ENCODE results near the gene ZNF804A. TPM values are rescaled to one million over a fixed set of nuclear protein-coding genes. Genes with fewer than 3 reads are reported as not detected.

The ZNF804A gene
- total and polyA plus RNA-seq, 2 of the 8 experiments (the other 6 are each of a cell fraction or from before 2014, with no cell fraction given) = 0.02 TPM; not detected in 1

DNA sequence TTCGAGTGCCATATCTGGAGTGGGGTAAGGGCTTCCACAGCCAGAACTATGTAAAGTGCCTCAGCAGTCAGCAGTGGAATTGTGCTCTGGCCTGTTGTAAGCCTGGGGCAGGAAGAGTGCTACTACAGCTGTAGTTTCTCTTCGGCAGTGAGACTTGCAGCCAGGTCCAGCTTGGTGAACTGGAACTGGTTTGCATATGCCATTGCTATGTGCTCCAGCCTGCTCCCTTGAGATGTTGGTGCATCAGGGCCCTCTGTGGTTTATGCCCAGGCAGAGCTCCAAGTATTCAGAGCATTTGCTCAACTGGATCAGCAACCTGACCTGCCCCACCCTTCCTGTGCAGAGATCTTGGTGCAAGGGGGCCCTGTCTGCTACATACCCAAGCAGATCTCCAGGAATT lies 47.8 kb downstream of the ZNF804A start (continued):
- TF ChIP-seq, protein P1, sequence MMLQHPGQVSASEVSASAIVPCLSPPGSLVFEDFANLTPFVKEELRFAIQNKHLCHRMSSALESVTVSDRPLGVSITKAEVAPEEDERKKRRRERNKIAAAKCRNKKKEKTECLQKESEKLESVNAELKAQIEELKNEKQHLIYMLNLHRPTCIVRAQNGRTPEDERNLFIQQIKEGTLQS (IDR thresholded peaks at IDR 0.05; ENCODE audit: insufficient read depth, low read depth, low read length) = no peak
- no peak for TF ChIP-seq SP4 (IDR thresholded peaks at IDR 0.05; ENCODE audit: low read length)
- TF ChIP-seq CBX5 (IDR thresholded peaks at IDR 0.05; ENCODE audit: low read depth, low read length) = no peak
- TF ChIP-seq BACH1 (IDR thresholded peaks at IDR 0.05; ENCODE audit: low read length) = no peak
- TF ChIP-seq KDM4A (IDR thresholded peaks at IDR 0.05; ENCODE audit: low read depth, low read length, severe bottlenecking) = no peak
- TF ChIP-seq SRF (IDR thresholded peaks at IDR 0.05; ENCODE audit: low read depth, low read length) = no peak
- no peak for TF ChIP-seq EGR1 (IDR thresholded peaks at IDR 0.05; ENCODE audit: borderline replicate concordance, low read depth, low read length)

Data from H1 (cell line).